GM21367 (cell line): ENCODE measurements around the gene TMEM132E.

Experiments used
- ATAC-seq: cut with Tn5 transposase; IDR thresholded peaks from one replicate; pipeline ENCODE4 v1.9.1; 2021; ENCODE audit not compliant: unreplicated experiment

TMEM132E gene

DNA sequence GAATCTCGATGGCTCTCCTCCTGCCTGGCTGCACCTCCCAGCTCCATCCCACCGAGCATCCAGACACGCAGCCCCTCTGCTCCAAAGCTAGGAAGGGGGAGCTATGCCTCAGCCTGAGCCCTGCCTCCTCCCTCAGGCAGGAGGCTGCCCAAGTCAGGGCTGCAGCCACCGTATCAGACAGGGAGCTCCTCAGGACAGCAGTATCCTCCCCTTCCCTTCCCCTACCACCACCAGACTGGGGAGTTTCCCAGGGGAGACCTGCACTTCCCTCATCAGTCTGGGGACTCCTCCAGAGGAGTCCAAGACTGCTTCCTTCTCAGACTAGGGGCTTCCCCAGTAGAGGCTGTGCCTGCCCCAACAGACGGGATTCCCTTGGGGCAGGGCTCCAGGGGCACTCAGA lies 17.5 kb downstream of the TMEM132E start:
- ATAC-seq, result no peak

DNA sequence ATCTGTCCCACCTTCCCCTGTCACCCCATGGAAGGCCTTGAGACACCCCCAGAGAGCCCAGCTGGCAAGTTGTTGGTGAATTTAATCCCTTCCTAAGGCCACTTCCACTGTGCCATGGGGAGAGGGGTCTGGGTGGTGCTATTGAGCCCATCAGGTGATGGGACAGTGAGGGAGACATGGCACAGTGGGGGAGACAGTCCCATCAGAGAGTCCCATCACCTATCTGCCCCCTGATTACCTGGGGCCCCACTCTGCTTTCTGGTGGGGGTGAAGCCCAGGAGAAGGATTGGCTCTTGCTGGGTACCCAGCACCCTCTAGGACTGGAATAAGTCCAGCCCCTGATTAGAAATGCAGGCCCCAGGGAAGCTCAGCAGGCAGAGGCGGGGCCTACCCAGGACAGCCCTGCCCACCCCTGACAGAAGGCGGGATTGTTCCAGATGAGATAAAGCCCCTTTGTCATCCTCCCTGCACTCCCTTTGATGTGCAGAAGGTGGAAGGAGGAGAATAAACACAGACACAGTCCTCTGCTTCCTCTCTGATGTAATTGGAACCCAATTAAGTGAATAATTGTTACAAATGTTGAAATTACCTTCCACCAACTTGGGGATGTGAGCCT lies 18.9 kb downstream of the TMEM132E start:
- no peak for ATAC-seq

DNA sequence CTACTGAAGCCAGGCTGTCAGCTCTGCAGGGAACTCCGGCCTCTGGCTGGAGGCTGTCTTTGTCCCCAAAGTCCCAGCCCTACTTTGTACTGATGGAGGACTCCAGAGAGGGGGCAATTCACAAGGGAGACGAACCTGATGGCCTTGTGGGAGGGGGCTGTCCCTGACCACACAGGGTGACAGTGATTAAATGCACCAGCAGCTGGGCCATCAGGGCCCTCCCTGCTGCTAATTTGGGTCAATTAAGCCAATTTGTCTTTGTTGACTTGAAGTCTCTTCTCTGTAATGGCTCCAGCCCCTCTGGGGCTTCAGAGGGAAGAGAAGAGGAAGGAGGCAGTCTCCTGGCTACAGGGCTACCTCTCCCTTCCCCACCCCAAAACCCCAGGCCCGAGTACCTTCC lies 22.0 kb downstream of the TMEM132E start:
- no peak for ATAC-seq

DNA sequence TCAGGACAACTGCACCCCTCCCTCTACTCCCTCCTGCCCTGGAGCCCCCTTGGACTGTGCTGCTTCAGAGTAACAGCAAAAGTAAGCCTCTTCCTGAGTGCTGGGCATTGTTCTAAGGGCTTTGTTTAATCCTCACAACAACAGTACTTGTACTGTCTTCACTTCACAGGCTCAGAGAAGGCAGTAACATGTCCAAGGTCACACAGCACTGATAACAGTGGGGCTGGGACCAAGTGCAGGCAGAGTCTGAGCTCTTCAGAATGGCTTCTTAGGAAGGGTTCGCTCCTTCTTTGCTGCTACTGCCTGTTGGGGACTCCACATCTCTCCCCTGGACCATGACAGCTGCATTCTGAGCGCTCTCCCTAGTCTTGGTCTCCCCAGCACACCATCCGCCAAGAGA lies 24.6 kb downstream of the TMEM132E start:
- no peak for ATAC-seq

DNA sequence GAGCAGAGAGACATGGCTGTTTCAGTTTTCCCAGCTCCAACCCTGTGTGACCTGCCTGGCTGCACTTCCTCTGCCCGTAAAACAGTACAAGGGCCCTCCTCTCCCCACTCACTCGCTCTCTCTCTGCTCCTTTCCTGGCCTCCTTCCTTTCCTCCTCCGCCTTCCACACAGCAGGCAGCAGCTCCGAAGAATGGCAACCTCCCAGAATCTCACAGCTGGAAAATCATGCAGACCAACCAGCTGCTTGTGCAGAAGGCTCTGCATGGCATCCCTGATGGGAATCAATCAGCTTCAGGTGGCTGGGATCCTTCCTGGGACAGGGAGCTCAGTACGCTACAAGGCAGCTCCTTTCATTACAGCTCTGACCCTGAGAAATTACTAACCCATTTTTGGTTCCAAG lies 27.4 kb downstream of the TMEM132E start:
- ATAC-seq, result no peak

DNA sequence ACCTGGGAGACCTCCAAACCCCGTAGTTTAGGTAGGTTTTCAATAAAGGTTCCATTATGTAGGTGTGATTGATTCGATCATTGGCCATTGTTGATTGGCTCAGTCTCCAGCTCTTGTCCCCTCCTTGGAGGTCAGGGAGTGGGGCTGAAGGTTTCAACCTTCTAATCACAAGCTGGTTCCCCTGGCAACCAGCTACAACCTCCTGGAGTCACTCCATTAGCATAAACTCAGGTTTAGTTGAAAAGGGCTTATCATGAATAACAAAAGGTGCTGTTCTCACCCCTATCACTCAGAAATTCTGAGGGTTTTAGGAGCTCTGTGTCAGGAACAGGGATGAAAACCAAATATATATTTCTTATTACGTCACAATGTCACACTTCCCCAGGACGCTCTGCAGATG lies 28.5 kb downstream of the TMEM132E start:
- ATAC-seq, result no peak

DNA sequence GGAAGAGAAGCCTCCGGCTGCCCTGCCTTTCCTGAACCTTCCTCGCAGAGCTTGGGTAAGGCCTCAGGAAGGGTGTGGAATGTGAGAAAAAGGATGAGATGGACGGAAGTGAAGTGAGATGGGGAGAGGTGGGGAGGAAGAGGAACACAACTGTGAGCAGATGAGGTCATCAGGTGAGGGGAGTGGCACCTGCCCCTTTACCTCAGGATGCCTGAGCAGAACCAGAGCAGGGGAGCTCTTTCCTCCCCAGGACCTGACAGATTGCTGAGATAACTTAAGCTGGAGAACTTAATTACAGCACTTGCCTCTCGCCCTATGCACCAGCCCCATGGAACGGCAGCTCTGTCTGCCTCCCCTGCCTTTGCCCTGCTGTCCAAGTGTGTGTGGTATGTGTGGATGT lies 29.8 kb downstream of the TMEM132E start:
- ATAC-seq, result no peak

DNA sequence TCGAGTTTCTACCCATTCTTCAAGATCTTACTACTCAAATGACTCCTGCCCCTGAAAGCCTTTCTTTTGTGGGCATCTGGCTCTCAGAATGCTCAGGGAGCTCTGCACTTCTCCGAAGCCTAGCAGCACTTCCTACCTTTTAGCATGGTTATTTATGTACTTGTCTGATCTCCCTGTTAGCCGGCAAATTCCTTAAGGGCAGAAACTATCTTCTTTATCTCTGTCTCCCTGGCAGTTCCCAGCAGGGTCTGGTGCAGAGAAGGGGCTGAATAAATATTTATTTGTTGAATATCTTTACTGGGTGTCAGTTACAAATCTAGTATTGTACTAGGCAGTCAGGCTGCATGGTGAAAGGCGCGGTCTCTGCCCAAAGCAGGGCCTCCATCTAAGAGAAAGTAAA lies 30.7 kb downstream of the TMEM132E start:
- no peak for ATAC-seq

DNA sequence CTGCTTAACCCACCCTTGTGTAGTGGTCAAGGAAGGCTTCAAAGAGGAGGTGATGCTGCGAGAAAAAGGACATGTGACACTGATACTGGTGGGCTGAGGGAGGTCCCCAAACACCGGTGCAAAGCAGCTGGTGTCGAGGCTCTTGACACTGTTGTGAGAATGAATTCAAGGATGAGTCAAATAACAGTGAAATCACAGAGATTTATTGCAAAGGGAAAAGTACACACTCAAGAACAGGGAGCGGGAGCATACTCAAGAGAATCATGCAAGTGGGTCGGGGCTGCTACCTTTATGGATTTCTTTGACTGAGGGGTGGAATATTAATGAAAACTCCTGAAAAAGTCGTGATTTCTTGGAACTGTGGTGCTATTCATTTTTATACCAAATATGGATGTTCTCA lies 31.1 kb downstream of the TMEM132E start:
- ATAC-seq, result no peak

DNA sequence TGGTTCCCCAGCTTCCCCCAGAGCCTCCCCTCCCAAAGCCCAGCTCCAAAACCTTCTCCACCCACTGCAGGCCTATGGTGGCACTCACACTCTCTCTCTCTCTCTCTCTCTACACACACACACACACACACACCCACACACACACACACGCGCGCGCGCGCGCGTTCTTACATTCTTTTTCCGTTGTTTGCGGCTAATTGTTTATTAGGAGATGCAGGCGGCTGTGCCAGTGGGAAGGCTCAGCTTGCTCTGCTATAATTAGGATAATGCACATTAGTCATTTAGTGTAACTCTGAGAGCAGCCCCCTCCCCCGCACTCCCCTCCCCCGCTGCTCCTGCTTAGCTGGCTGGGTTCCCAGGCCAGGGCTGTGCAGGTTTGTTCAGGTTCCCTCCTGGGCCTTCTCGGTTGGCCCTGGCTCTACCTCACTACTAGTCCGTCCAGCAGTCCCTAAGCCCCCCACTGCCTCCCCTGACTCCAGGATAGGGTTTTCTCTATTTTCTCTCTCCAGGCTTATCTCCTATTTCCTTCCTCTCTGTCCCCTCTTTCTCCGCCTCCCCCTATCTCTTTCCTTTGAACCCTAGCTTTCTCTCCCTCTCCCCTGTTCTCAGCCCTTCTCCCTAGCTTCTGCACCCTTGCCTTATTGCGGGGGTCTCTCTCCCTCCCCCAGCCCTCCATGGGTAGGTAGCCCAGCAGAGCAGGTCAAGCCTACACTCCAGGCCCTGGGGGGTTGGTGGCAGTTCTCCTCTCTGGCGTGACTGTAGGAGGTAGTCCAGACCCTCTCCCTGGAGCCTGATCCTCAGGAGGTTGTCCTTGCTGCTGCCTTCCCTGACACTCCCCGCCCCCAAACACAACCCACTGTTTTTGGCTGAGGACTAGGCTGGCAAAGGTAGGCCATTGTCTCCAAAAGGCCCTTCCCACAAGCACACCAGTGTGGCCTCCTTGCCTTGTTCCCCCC lies 34.0 kb downstream of the TMEM132E start:
- ATAC-seq, result no peak

DNA sequence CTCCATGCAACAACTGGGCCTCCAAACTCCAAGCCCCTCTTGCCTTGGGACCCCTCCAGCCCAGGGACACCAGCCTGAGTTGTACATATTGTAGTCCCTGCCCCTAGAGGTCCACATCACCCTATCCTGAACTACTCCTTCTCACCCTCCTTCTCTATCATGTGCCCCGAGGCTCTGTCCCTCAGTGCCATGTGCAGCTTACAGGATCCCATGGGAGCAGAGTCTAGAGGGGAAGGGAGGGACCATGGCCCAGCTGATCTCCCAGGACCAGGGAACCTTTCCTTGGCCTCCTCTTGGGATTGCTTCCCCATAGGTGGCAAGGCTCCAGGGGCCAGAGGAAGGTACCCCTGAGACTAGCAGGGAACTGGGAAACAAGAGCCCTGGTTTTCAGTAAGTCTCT lies 35.3 kb downstream of the TMEM132E start:
- ATAC-seq, result no peak

DNA sequence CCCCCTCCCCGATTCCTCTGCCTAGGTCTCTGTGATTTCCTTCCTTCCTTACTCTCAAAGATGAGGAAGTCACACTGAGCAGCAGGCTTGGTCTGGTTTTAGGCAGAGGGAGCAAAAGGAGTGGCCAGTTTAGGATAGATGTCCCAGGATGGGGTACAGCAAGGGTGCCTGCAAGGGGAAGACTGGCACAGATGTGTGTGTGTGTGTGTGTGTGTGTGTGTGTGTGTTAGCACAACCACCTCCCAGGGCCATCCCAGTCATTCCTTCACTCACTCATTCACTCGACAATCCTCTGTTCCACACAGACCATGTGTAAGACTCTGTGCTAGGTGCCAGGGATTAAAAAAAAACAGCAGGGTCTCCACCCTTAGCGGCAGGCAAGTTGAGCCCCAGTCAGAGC lies 35.9 kb downstream of the TMEM132E start:
- ATAC-seq, result no peak

DNA sequence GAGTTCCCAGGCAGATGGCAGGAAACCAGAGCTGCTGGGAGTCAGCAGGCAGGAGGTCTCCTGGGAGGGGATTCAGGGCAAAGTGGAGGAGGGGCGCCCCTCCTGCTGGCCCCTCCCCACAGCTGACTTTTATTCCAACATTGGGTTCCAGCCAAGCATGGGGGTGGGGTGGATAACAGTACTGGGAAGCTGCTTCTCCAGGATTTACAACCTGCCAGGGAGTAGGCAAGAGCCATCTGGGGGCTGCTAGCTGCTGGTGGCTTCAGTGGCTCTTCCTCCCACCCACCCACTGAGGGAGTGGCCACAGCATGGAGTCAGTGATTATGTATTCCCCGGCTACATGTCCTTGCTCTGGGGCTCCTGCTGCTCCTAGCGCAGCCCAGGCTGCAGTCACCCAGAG lies 36.8 kb downstream of the TMEM132E start:
- no peak for ATAC-seq

DNA sequence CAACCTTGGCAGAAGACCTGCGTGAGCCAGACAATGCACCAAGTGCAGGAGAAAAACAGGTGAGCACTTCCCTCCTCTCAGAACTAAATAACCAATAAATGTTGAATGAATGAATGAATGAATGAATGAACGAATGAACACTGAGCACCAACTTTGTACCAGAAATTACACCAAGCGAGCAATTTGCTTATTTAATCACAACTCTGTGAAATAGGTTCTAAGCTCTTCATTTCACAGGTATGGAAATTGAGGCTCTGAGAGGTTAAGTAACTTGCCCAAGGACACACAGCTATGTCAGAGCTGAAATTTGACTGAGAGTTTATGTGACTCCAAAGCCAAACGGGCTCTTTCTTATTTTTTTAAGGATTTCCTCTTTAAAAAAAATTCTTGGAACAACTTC lies 38.0 kb downstream of the TMEM132E start:
- ATAC-seq, result no peak

DNA sequence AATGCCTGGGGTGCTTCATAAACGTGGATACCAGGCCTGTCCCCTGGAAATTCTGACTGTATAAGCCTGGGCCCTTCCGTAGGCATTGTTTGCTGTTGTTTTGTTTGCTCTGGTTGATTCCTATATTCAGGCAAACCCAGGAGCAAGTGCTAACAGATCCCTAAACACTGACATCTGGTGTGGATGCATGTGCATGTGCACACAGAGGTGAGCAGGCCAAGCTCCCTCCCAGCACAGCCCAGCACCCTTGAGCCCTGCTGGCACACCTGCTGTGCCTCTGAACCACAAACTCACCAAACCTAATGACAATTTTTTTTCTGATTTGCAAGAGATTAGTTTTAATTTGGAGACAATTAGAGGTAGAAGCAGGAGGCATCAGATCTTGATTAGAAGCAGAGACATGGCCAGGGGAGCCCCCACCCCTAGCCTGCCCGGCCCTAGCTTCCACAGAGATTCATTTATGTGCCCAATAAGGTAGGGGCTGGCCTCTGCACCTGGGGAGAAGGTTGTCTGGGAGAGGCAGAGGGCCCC lies 40.4 kb downstream of the TMEM132E start:
- no peak for ATAC-seq

DNA sequence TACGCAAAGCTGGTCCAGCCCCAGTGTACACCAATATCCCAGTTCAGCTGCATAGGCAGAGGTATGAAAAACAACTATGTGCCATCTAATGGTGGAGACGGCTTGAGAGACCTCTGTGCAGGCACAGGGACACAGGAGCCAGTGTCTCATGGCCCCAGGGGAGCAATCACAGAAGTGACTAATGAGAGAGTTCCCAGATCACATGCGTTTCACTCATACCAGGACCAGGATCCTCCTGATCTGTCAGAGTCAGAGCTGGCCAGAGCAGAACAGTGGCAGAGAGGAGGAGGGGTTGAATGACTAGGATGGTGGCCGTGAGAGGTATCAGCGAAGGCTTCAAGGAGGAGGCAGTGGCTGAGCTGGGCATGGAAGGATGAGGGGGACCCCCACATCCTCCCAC lies 41.1 kb downstream of the TMEM132E start:
- ATAC-seq, result no peak

DNA sequence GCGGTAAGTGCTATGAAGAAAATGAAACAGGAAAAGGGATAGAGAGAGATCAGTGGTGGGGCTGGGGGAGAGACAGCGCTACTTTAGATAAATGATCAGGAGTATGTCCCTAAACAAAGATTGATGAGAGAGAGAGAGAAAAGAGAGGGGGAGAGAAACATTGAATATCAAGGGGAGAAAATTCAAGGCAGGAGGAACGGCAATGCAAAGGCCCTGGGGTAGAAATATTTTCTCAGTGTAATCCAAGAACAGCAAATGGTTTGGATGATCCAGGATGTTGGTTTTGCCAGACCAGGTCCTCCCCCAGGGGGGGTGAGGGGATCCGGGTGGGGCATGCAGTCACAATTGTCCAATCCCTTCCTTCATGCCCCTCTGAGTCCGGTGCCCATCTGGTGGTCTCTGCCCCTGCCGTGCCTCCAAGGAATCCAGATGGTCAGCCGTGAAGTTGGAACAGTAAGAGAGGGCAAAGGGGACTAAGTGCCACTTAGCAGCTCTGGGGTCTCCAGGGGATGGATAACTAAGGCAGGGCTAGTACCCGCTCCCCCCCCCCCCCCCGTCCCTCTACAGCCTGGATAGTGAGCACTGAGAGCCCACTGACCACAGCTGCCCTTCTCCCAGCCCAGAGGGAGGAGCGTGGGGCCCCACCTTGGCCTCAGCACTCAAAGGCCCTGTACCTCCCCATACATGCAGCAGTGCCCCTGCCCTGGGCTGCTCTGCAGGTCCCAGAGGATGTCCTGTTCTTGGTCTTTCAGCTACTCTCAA lies 43.7 kb downstream of the TMEM132E start:
- ATAC-seq, result no peak

DNA sequence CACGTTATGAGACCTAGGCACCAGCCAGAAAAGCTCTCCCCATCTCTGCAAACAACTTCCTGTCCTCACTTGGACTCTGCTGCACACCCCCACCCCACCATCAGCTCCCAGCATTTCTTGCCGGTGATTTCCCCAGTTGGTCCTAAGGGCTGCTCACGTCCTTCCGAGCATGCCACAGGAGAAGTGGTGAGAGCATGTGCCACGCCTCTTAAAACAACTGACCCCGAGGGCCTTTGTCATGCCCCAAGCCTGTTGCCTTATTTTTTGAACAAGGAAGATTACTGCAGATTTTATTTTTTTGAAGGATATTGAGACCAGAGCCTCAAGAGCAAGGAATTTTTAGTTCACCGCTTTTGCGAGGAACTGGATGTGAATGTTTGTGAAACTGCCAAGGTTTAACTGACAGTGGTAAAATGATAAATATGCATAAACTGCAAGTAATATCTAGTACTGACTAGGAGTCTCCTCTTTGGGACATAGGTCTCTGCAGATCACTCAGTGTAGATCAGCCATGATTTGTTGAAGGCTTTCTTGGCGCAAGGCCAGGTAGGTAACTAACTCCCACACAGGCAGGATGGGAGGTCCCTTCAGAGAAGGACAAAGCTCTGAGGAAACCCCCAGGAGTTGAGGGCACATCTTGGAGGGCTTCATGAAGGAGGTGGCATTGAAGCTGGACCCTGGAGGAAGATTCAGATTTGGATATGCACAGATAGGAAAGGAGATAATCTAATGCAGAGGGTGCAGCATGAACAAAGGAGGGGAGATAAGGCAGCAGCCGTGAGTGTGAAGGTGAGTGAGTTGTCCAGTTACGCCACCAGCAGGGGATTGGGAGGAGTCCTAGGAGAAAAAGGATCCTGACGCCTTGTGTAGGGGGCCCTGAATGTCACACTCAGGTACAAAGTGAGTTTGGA lies 44.7 kb downstream of the TMEM132E start:
- ATAC-seq, result no peak

DNA sequence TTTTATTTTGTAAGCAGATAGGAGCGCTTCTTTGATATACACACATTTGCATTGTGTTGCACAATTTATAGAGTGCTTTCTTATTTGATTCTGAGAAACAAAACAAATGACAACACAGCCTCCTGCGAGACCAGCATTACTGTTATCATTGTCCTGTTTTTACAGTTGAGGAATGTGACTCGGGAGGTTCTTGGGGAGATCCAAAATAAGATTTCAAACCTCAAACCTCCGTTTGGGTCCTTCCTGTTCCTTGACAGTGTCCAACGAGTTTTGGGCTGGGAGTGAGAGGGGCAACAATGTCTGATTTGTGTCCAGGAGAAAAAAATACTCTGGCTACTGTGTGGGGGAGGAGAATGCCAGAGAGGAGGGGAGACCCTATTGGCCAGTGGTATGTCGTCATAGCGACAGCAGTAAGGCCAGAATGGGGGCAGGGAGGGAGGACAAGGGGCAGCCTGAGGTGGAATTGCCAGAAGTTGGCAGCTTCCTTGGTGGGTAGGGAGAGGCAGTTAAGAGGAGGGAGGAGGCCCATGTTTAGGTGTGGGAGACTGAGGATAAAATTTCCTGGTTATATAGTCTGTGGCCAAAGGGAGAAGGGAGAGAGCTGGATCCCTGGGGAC lies 45.5 kb downstream of the TMEM132E start:
- ATAC-seq, result no peak

DNA sequence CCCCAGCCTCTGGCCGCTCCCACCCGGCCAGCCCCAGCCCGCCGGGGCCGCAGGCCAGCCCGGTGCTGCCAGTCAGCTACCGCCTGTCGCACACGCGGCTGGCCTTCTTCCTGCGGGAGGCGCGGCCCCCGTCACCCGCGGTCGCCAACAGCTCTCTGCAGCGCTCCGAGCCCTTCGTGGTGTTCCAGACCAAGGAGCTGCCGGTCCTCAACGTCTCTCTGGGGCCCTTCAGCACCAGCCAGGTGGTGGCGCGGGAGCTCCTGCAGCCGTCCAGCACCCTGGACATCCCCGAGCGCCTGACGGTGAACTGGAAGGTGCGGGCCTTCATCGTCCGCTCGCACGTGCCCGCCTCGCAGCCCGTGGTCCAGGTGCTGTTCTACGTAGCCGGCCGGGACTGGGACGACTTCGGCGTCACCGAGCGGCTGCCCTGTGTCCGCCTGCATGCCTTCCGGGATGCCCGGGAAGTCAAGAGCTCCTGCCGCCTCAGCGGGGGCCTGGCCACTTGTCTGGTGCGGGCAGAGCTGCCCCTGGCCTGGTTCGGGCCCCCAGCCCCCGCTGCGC lies 46.8 kb downstream of the TMEM132E start:
- ATAC-seq, result no peak
